ENCODE measurements around the gene TBC1D1. TPM values are rescaled to one million over a fixed set of nuclear protein-coding genes. Genes with fewer than 3 reads are reported as not detected.

The TBC1D1 gene
- total RNA-seq, 1 experiment from 2014 or later, result 28.5 TPM

DNA sequence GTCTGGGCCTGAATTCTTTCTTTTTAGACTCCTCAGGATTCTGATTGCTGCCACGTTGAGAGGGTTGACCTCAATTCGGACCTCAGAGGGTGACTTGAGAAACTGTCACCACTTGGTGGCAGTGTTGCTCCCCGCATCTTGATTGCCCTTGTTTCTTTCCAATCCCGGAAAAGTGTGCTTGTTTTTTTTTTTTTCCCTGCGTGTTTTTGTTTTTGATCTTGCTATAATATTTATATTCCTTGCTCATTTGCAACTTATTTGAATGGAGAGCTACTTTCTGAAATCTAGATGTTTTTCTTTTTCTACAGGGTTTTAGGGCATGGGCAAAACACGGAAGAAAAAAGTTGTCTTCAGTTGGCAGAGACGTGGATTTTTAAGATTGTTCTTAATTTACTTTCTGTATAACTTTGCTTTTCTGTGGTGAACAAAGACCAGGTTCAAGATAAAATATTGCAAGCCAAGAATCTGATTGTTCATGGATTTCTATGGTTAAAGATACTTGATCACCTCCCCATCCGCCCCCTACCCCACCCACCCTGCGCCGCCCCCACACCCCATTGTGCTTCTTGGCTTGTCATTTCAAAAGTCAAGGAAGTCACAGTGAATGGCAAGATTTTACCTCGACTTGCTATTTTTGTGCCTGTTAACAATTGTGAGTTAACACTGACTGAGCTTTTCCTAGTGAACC lies 171.3 kb downstream of the TBC1D1 start:
- Mint-ChIP-seq H3K27me3 (ENCODE audit: insufficient read depth, unreplicated experiment) (no peaks in the 10 kb centered on the region), H3K36me3 (ENCODE audit: insufficient read depth, unreplicated experiment) (no peaks in the 10 kb centered on the region), H3K4me3 (ENCODE audit: unreplicated experiment) (no peak overlapping the region), H3K9me3 (ENCODE audit: unreplicated experiment) (no peaks in the 10 kb centered on the region), H3K4me1 (ENCODE audit: low read depth, unreplicated experiment) (no peaks in the 10 kb centered on the region), H3K27ac (ENCODE audit: unreplicated experiment) (no peak overlapping the region)
- Histone ChIP-seq H3K27me3 (replicated peaks; ENCODE audit: control insufficient read depth, insufficient read depth, low read length) (no peaks in the 10 kb centered on the region), H3K4me1 (no peaks in the 10 kb centered on the region), H3K4me3 (ENCODE audit: low read depth, low read length) (no peak overlapping the region), H3K9me3 (no peaks in the 10 kb centered on the region), H3K36me3 (ENCODE audit: control insufficient read depth, insufficient read depth, low read length) (no peaks in the 10 kb centered on the region)
- POLR2A ChIA-PET, result no interaction called here
- no TSS peak for BruUV-seq (replicated peaks)
- intact Hi-C loops (cut with micrococcal nuclease; ENCODE audit: unreplicated experiment), result loop anchor here (1.0 to 10.0 kb wide), 3 partner anchors 104 to 253 kb away; no protein-coding TSS in a partner anchor
- TF ChIP-seq, protein P1, sequence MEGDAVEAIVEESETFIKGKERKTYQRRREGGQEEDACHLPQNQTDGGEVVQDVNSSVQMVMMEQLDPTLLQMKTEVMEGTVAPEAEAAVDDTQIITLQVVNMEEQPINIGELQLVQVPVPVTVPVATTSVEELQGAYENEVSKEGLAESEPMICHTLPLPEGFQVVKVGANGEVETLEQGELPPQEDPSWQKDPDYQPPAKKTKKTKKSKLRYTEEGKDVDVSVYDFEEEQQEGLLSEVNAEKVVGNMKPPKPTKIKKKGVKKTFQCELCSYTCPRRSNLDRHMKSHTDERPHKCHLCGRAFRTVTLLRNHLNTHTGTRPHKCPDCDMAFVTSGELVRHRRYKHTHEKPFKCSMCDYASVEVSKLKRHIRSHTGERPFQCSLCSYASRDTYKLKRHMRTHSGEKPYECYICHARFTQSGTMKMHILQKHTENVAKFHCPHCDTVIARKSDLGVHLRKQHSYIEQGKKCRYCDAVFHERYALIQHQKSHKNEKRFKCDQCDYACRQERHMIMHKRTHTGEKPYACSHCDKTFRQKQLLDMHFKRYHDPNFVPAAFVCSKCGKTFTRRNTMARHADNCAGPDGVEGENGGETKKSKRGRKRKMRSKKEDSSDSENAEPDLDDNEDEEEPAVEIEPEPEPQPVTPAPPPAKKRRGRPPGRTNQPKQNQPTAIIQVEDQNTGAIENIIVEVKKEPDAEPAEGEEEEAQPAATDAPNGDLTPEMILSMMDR (IDR thresholded peaks at IDR 0.05; ENCODE audit: insufficient read depth in 1 of 2, low read depth in 1 of 2, low read length in 1 of 2, severe bottlenecking in 1 of 2, unreplicated experiment in 1 of 2), result peak; percentile 70 to 82
- CTCF ChIA-PET, result interaction anchor here (0.6 to 0.7 kb wide), 3 partner anchors 88 to 431 kb away, joined by 6 to 11 read pairs (median 8); no protein-coding TSS in a partner anchor
- peak; percentile 65 to 75 for DNase-seq

DNA sequence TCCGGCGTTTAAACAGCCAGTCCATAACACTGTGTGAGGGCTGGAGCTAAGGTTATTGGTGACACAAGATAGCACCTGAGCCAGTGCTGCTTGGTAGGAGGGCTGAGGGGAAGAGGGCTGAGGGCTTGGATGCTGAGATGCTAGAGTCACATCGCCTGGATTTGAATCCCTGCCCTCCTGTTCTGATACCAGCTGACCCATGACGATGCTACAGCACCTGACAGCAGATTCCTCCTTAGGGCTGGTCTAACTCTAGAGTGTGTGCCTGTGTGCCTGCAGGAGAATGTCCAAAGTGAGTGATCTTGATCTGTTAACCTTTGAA lies 171.9 kb downstream of the TBC1D1 start:
- H3K27me3 Mint-ChIP-seq (ENCODE audit: insufficient read depth, unreplicated experiment), result no peaks in the 10 kb centered on the region
- H3K4me3 Mint-ChIP-seq (ENCODE audit: unreplicated experiment), result no peak overlapping the region
- Histone ChIP-seq H3K4me3 (ENCODE audit: low read depth, low read length) (no peak overlapping the region), H3K4me1 (no peaks in the 10 kb centered on the region), H3K36me3 (ENCODE audit: control insufficient read depth, insufficient read depth, low read length) (no peaks in the 10 kb centered on the region), H3K27me3 (replicated peaks; ENCODE audit: control insufficient read depth, insufficient read depth, low read length) (no peaks in the 10 kb centered on the region), H3K9me3 (no peaks in the 10 kb centered on the region)
- H3K9me3 Mint-ChIP-seq (ENCODE audit: unreplicated experiment), result no peaks in the 10 kb centered on the region
- intact Hi-C loops (cut with micrococcal nuclease; ENCODE audit: unreplicated experiment), result loop anchor here (1.0 to 10.0 kb wide), 3 partner anchors 104 to 252 kb away; no protein-coding TSS in a partner anchor
- ChIA-PET CTCF (interaction anchor here (0.6 to 0.7 kb wide), 3 partner anchors 88 to 430 kb away, joined by 6 to 11 read pairs (median 8); no protein-coding TSS in a partner anchor), POLR2A (no interaction called here)
- BruUV-seq (replicated peaks), result no TSS peak
- H3K4me1 Mint-ChIP-seq (ENCODE audit: low read depth, unreplicated experiment), result no peaks in the 10 kb centered on the region
- no peak for DNase-seq
- TF ChIP-seq, protein P1 (IDR thresholded peaks at IDR 0.05; ENCODE audit: insufficient read depth in 1 of 2, low read depth in 1 of 2, low read length in 1 of 2, severe bottlenecking in 1 of 2, unreplicated experiment in 1 of 2), result no peak
- H3K27ac Mint-ChIP-seq (ENCODE audit: unreplicated experiment), result no peak overlapping the region
- H3K36me3 Mint-ChIP-seq (ENCODE audit: insufficient read depth, unreplicated experiment), result no peaks in the 10 kb centered on the region

DNA sequence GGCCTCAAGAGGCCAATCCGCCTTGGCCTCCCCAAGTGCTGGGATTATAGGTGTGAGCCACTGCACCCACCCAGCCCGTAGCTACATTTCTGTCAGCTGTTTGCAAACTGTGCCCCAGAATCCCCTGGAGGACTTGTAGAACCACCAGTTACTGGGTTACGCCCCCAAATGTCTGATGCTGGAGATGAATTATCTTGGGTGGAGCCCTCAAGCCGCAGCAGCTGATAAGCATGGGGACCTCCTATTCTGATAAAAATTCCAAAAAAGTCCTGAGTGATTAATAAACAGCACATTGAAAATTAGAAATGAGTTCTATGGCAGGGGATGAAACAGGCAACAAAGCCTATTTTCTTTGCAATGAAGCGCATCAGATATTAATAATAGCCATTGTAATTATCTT lies 174.3 kb downstream of the TBC1D1 start:
- Mint-ChIP-seq H3K27ac (ENCODE audit: unreplicated experiment) (no peak overlapping the region), H3K4me3 (ENCODE audit: unreplicated experiment) (no peak overlapping the region), H3K4me1 (ENCODE audit: low read depth, unreplicated experiment) (no peaks in the 10 kb centered on the region), H3K27me3 (ENCODE audit: insufficient read depth, unreplicated experiment) (no peaks in the 10 kb centered on the region), H3K36me3 (ENCODE audit: insufficient read depth, unreplicated experiment) (no peaks in the 10 kb centered on the region), H3K9me3 (ENCODE audit: unreplicated experiment) (no peaks in the 10 kb centered on the region)
- ChIA-PET CTCF (no interaction called here), POLR2A (no interaction called here)
- no peak for DNase-seq
- intact Hi-C loops (cut with micrococcal nuclease; ENCODE audit: unreplicated experiment), result loop anchor here (5.0 to 10.0 kb wide), 2 partner anchors 250 to 667 kb away; no protein-coding TSS in a partner anchor
- Histone ChIP-seq H3K9me3 (no peaks in the 10 kb centered on the region), H3K4me3 (ENCODE audit: low read depth, low read length) (no peak overlapping the region), H3K4me1 (peaks cover 5% of the 10 kb centered on the region), H3K36me3 (ENCODE audit: control insufficient read depth, insufficient read depth, low read length) (no peaks in the 10 kb centered on the region), H3K27me3 (replicated peaks; ENCODE audit: control insufficient read depth, insufficient read depth, low read length) (no peaks in the 10 kb centered on the region)
- TF ChIP-seq, protein P1 (IDR thresholded peaks at IDR 0.05; ENCODE audit: insufficient read depth in 1 of 2, low read depth in 1 of 2, low read length in 1 of 2, severe bottlenecking in 1 of 2, unreplicated experiment in 1 of 2), result no peak
- BruUV-seq (replicated peaks), result no TSS peak

All from Caco-2 (cell line).